Measurements from ENCODE around the gene PROS1. TPM values are rescaled to one million over a fixed set of nuclear protein-coding genes. Genes with fewer than 3 reads are reported as not detected.

PROS1 gene
- 20.1 and 36.1 TPM in 2 replicates for total RNA-seq

GRCh38 chr3:93973131-93974126 lies at the start of gene PROS1:
Gene PROS1, minus strand, starts transcription at chr3:93973896. Its CDS starts 147 bp downstream, at chr3:93973749.

GRCh38 chr3:93979850-93980676 lies 6.4 kb upstream of the PROS1 start, which contains the start of gene ARL13B:
Gene ARL13B, plus strand, starts transcription at chr3:93980155. Its CDS starts 269 bp downstream, at chr3:93980424.

Other genes starting within 250 kb of the PROS1 start
- 12.1 and 16.0 TPM in 2 replicates for gene ARL13B, start 6.3 kb upstream of the PROS1 start, total RNA-seq
- gene STX19, start 54.7 kb upstream of the PROS1 start, total RNA-seq = not detected in 2 replicates
- gene DHFR2, start 89.0 kb upstream of the PROS1 start, total RNA-seq = 3.7 TPM in 2 replicates
- 13.2 and 13.6 TPM in 2 replicates for gene NSUN3, start 89.2 kb upstream of the PROS1 start, total RNA-seq

All from uterine smooth muscle cell (primary cell).